Endometrium (tissue), 2 donors: Measurements from ENCODE around the gene AOAH.

Source experiments
- FAIRE-seq: peaks from 2 replicates; lab custom pipeline; 2012; peaks lifted over from hg19 to GRCh38; lab: Jason Lieb, UNC
- donor health status: control.
- donor health status: control.

AOAH gene

DNA sequence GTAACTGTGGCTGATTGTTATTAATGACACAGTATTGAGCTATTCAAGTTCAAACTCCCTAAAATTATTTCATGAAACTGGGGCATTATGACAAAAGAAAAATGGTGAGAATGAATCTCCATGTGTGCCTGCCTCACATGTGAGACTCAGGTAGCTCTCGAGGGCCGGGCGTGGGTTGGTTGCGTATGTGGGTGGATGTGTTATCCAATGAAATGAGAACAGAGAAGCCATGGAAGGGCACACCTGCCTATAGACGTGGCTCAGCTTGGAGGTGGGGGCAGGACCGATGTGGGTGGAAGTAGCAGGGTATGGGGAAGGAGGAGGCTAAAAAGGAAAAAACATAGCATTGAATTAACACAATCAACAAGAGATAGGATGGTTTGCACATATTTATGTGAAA lies 96.5 kb downstream of the AOAH start:
- FAIRE-seq = no peak

DNA sequence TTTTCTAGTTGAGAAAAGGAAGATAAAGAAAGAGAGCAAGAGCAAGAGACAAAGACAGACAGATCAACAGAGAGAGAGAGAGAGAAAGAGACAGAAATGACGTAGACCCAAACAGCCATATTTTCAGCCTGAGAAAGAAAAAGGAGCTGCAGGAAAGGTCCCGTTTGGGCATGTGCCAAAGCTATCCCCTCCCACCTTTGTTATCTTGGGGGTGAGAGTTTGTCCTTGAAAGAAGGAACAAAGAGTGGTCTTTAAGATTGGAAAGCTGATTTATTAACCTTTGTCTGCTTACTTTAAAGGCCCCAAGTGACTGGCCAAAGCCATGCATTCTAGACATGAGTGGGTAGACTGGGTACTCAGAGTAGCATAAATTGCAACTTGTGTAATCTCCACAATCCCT lies 98.2 kb downstream of the AOAH start:
- no peak for FAIRE-seq

DNA sequence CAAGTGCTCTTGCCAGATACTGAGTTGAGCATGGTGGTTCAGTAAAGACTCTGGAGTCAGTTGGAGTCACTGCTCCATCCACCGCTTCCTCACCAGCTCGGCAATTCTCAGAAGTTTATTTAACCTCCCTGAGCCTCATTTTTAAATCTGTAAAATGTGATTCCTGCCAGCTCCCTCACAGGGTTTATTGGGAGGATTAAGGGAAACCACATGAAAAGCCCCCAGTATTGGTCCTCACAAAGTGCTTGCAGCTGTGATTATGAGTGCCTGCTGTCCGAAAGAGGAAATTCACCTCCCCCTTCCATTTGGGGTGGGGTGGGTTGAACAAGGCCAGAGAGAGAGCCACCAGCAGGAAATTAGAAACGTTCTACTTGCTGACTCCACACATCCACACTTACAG lies 99.0 kb downstream of the AOAH start:
- no peak for FAIRE-seq

DNA sequence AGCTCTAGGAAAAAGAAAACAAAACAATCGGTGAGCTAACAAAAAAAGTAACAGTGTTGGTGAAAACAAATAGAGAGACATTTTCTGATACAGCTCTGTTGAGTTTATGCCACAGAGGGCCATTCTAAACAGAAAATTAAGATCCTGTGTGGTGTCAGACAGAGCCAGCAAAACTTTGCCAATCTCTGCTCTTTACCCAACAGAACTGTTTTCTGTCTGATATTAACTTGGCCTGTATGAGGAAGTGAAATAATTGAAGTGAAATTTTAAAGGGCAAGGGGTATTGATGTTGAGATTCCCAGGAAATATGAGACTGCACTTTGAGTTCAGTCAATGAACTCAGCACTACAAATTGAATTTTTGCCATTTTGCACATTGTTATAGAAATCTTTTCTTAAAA lies 101.0 kb downstream of the AOAH start:
- no peak for FAIRE-seq

- FAIRE-seq = no peak
Measured at GRCh38 chr7:36621396-36621795, 102.9 kb downstream of the AOAH start.

GRCh38 chr7:36620166-36620708 lies 104.1 kb downstream of the AOAH start:
- no peak for FAIRE-seq

GRCh38 chr7:36617408-36617807 lies 106.9 kb downstream of the AOAH start:
- FAIRE-seq = no peak

GRCh38 chr7:36615852-36616540 lies 108.3 kb downstream of the AOAH start:
- FAIRE-seq = no peak

GRCh38 chr7:36614959-36615358 lies 109.3 kb downstream of the AOAH start:
- FAIRE-seq = no peak

DNA sequence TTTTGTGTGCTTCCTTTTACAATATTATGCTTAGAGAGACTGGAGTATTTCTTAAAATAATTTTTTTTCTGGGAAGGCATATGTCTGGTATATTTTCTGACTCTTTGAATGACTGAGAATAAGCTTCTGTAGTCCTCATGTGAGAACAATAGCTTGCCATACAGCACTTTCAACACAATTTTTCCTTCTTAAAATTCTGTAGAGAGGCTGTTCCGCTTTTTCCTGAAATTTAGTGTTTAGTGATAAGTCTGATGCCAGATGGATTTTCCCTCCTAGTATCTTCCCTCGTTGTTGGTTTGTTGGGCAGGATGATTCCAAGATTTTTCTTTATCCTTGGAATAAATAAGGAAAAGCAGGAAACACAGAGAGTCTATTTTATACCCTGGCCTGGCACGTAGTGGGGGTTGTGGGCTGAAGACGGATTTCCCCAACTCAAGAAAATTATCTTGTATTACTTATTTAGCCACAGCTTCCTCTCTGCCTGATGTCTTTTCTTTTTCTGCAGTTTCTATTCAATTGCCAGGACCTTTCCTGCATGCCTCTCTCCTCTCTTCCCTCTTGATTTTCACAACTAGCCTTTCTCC lies 111.2 kb downstream of the AOAH start:
- FAIRE-seq = no peak

GRCh38 chr7:36611703-36612102 lies 112.6 kb downstream of the AOAH start:
- FAIRE-seq = no peak

DNA sequence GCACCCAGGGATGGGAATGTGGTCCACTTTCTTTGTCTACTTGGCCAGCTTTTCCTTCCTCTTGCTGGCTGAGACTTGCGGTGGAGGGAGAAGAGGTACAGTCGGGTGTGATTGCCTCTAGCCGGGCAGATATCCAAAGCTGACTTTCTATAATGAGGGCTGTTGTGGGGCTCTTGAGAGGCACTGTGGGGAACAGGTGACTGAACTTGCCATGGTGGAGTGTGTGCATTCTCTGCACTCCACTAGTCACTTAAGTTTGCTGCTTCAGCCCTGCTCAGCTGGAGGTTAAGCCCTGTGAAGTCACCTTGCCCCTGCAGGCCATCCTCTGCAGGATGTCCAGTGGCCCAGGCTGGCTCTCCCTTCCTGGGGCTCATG lies 116.6 kb downstream of the AOAH start:
- FAIRE-seq = no peak

- FAIRE-seq = no peak
Measured at GRCh38 chr7:36606976-36607720, 117.1 kb downstream of the AOAH start.

- FAIRE-seq = no peak
Measured at GRCh38 chr7:36606153-36606975, 117.9 kb downstream of the AOAH start.

GRCh38 chr7:36605261-36606051 lies 118.8 kb downstream of the AOAH start:
- no peak for FAIRE-seq

- FAIRE-seq = no peak
Measured at GRCh38 chr7:36604806-36605205, 119.5 kb downstream of the AOAH start.

DNA sequence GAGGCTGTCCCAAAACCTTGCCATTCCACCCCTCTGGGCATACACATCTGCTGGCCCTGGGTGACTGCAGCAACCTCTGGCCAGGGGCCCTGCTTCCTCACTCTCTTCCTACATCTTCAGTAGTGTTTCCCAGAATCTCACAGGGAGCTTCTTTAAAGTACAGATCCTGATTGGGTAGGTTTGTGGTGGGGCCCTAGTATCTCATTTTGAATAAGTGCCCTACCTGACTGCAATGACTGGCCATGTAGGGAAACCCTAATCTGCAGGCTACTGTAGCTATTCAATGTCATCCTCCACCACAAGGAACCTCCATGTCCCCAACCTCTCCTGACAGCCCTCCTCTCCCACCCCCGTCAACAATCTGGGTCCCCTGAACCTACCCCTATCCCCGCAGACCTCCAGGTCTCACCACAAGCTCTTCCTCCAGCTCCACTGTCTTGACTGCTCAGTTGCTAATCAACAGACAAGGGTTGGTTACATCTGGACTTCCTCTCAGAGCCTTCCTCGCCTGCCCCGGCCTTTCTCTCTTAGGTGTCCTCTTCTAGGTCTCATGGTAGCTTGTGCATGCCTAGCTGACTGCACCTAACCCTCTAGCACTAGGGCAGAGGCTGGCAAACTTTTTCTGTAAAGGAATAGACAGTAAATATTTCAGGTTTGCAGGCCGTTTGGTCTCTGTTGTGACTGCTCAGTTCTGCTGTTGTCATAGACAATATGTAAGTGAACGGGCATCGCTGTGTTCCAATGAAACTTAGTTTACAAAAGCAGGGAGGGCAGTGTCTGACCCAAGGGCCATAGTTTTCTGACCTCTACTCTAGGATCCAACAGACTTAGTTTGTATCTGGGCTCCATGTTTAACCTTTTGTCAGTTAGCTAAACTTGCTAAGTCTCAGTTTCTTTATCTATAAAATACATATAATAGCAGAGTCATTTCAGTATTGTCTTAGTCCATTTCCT lies 121.1 kb downstream of the AOAH start:
- no peak for FAIRE-seq

DNA sequence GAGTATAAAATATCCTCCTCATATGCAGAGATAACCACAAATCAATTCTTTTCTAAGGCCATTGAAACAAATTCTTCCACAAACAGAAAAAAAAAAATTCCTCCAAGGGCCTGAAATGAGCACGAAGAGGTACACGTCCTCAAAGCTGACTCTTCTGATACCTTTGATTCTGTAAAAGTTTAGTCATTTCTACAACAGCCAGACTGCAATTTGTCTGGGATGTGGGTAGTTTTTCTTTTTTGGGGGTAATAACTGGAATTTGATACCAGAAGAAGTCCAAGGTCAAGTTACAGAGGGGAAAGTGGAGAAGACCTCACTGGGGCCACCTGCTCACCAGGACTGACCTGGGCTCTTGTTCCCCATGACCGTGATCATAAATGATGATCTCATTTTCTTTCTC lies 121.8 kb downstream of the AOAH start:
- FAIRE-seq = no peak

DNA sequence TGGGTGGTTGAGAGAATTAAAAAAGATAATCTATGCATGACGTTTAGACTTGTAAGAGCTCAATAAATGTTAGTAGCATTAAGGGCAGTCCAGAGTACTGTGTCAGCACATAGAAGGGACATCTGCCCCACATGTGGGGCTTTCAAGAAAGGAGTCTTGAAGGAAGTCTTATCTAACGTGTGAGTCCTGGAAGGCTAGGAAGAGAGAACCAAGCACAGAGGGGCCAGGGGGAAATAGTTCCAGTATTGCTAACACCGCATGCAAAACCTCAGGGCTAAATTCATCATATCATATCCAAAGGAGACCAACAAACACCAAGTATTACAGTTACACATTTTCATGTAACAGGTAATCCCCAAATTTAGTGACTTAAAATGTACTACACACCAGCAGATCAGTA lies 122.7 kb downstream of the AOAH start:
- FAIRE-seq = no peak

DNA sequence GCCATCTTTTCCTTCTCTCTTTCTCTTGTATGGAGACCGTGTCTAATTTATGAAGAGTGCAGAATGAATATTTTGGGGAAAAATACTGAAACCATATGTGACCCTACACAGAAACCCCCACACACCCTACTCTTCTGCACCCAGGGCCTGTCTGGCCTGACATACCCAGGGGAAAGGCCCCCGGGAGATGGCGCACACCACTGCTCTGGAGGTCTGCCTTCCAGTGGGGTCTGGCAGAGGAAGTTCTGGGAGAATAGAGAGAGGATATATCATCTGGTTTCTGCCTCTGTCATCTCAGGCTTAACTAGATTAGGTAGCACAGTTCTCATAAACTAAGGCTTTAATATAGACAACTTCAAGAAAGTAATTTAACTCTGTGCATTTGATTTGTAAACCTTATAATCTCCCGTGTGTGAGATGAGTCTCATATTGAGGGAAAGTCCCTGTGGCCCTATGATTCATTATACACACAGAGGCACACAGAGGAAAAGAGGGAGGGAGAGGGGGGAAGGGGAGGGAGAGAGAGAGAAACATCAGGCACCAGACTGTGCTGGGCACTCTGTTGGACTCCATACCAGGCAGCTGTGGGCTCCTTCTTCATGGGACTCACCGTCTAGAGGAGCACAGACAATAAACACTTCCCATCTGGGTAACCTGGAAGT lies 123.3 kb downstream of the AOAH start:
- FAIRE-seq = no peak
